Renal cortex interstitium (tissue), 11 donors: Measurements from ENCODE around the gene IRAK4. TPM values are rescaled to one million over a fixed set of nuclear protein-coding genes. Genes with fewer than 3 reads are reported as not detected.

ENCODE experiments used
- DNase-seq, 11 donors: peaks; one replicate each; pipeline ENCODE4 v3.0.0-alpha.2; 2013; ENCODE audit warnings: low read depth in 9 of 11, low spot score in 4 of 11; ENCODE audit errors: extremely low read depth in 1 of 11
- polyA plus RNA-seq, 3 donors: library from polyadenylated mRNA; unstranded; fragments of 120-200 nt; gene quantifications; one replicate each; pipeline ENCODE4 v1.2.1, GENCODE V29; 2013; ENCODE audit not compliant: insufficient read length in 3 of 3

Gene IRAK4
- polyA plus RNA-seq, 3 donors = 11.2 to 19.2 (median 15.0) TPM

DNA sequence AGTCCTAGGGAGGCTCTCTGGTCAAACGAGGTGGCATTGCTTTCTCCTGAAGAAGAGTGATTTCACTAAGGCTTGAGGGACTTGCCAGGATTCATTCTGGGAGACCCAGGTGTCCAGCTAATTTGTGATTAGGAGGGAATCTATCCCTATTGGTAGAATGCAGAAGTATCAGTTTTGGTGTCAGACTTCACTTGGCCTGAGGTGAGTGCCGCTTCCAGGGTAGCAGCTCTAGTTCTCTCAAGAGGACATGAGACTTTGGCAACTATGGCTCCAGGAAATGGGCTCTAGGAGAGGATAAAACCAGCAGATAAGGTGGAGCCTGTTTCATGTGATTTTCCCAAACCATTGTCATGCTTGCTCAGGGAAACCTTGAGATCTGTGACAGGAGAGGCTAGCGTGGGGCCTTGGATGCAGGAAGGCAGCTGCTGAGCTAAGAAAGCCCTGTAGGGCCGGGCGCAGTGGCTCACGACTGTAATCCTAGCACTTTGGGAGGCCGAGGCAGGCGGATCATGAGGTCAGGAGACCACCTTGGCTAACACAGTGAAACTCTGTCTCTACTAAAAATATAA lies 65.5 kb downstream of the IRAK4 start:
- DNase-seq = no peak

- DNase-seq = no peak
Observed at GRCh38 chr12:43826681-43827080, 67.9 kb downstream of the IRAK4 start.

- DNase-seq = no peak
Observed at GRCh38 chr12:43827093-43827492, 68.3 kb downstream of the IRAK4 start.

DNA sequence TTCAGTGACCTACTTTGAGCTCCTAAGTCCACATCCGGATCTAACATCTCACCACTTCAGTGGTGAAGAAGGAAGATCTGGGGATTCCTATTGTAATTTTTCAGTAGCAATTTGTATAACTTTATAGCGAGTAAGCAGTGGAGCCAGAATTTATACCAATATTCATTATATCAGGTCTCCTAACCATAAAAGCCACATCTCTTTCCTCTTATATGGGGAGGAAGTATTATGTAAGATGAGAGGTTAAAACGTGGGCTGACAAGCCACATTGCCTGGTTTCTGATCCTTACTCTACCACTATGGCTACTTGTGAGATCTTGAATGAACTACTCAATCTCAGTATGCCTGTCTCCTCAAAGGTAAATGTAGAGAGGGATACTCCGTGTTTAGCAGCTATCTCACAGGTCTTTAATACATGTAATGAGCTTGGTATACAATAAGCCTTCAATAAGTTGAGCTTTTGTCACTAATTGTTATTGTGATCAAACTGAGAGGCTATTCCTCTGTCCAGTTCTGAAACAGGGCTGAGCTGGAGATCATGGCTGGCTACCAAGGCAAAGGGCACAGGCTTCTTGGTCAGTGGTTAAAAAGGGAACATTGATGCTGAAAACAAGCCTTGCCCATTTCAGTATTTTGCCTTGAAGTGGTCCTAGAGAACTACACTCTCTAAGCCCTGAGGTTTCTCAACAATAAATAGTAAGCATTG lies 73.9 kb downstream of the IRAK4 start:
- DNase-seq = no peak

GRCh38 chr12:43835264-43835655 lies 76.5 kb downstream of the IRAK4 start:
- DNase-seq = peak in 3 of 11 donors; percentile 8 to 17 (median 14)

GRCh38 chr12:43835656-43836474 lies 77.1 kb downstream of the IRAK4 start, which contains the start of gene TMEM117:
Gene TMEM117 (plus strand): TSS chr12:43836081.
- peak in 9 of 11 donors; percentile 46 to 68 (median 54) for DNase-seq

DNA sequence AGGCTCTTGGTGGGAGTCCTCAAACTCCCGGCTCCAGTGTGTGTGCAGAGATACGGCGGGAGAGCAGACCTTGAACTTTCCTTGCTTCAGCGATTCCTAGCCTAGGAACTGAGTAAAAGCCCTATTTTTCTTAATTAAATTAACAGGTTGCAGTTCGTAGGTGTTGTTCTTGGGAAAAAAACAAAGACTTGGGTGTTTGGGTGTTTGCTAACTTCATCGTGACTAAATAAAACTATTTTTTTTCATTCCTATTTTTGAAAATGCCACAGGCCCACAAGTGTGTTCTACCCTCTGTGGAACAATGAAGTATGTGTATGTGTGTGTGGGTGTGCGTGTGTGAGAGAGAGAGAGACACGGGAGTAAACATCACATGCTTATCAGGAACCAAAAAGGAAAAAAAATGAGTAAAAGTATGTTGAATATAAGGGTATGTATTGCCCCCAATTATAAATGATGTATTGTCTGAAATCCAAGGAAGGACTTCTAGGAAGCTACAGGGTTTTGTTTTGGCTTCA lies 77.8 kb downstream of the IRAK4 start:
- DNase-seq = peak in 5 of 11 donors; percentile 9 to 32 (median 25)

Other genes with a start within 250 kb of the IRAK4 start
- 1 to 10 TPM in 1 of 3 donors, under 1 TPM in 2; 0.80 to 1.1 (median 0.81) TPM for gene ADAMTS20, start 206.7 kb upstream of the IRAK4 start, polyA plus RNA-seq
- gene PUS7L, start 161 bp upstream of the IRAK4 start, polyA plus RNA-seq = 10 to 100 TPM; 11.0 to 13.4 (median 12.7) TPM
- gene TWF1, start 47.4 kb downstream of the IRAK4 start, polyA plus RNA-seq = 10 to 100 TPM; 69.9 to 82.5 (median 75.7) TPM
- gene TMEM117, start 77.1 kb downstream of the IRAK4 start, polyA plus RNA-seq = 10 to 100 TPM; 11.5 to 12.4 (median 12.3) TPM